ENCODE results near the gene CCDC54.
"Not testable (repeated sequence)": the region's sequence is repeated elsewhere in the genome, so short reads cannot be mapped to it uniquely, and the experiment has no call there.

The CCDC54 gene

DNA sequence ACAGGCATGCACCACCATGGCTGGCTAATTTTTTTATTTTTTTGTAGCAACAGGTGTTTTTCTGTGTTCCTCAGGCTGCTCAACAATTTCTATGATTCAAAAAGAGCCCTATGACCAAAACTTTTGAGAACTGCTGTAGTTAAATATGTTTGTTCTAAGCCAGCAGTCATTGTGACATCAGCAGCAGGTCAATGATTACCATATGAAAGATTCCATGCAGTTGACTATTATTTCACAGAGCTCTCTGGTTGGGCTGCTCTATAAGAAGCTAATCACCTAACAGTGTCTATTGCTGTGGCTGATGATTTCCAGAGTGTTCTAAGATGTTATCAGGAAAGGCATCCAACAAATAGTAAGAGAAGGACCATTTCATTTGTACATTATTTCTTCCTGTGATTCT, at the start of gene CCDC54:
Gene CCDC54 (plus strand): TSS at position 289 of the 400 bp plus-strand sequence. CDS start 149 bp downstream, outside the sequence.
- DNase-seq, result no peak

DNA sequence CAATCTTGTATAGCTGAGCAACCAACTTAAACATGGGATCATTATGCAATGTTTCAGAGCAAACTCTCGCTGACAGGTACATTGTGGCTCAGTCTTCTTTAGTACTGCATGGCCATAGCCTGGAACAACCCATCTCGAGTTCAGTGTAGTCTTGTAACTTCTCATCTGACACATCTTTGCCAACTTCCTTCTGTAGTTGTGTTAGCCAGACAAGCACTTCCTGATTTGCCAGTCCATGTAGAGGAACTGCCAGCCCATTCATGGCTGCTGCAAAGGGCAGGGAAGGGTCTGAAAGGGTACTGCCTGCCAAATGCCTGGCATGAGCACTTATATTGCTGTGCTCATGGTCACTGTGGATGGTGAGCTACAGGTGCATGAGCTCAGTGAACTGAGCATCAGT, 49.2 kb upstream of the CCDC54 start:
- DNase-seq, result no peak

DNA sequence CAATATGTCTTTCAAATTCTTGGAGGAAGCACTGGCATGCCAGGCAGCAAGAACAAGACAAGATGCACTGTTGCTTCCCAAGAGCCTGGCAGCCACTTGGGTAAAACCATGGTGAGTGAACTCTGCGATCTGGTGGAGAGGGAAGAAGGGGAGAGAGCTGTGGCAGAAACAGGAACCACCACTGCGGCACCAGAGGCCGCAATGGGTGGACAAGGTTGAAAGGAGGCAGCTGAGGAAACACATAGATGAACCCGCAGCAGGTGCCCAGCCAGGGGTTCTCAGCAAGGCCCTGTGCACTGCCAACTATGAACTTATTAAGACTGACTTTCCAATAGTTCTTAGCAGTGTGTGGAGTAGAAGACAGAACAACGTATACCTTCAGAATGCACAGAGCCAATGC, 48.2 kb upstream of the CCDC54 start:
- no peak for DNase-seq

DNA sequence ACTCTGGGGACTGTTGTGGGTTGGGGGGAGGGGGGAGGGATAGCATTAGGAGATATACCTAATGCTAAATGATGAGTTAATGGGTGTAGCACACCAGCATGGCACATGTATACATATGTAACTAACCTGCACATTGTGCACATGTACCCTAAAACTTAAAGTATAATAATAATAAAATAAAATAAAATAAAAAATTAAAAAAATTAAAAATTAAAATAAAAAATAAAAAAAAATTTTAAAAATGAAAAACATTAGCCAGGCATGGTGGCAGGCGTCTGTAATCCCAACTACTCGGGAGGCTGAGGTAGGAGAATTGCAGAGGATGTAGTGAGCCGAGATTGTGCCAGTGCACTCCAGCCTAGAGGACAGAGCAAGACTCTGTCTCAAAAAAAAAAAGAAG, 37.5 kb upstream of the CCDC54 start:
- not testable (repeated sequence) for DNase-seq

DNA sequence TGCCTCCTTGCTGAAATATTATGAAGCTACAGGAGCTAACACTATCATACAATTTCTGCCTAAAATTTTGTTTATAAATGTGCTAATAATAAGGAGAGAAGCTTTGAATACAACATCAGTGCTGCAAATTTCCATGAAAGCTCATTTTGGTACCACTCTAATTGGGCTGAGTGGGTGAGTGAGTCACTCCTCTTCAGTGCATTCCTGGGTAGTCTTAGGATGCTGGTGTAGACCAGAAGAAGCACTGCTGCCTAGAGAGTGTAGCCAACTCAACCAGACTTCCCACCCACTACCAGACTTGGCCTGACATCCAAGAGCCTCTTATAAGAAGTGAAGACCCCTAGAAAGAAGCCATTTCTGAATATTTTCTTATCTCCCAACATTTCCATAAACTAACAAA, 32.5 kb upstream of the CCDC54 start:
- DNase-seq, result no peak

DNA sequence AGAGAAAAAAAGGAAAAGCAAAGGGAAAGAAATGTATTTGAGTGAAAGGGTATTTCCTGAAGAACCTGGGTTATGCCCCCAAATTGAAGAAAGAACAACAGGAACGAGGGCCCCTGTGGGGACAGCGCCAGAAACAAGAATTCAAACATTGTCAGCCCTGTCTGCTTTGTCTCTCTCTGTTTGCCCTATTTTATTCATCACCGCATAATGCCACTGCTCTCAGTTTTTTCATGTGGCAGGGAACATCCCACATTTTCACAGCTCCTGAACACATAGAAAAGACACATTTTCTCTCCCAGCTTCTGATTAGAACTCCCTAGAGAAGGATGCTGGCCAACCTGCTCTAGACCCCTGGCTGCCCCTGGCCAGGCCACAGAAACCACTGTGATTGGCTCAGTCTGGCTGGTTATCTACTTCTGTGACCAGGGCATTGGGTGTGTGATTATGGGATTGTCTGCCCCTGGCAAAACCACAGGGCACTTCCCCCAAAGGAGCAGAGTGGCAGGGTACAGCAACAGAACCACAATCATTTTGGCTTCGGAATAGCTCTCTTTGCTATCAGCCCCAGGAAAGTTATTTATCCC, 31.3 kb upstream of the CCDC54 start:
- DNase-seq, result no peak

DNA sequence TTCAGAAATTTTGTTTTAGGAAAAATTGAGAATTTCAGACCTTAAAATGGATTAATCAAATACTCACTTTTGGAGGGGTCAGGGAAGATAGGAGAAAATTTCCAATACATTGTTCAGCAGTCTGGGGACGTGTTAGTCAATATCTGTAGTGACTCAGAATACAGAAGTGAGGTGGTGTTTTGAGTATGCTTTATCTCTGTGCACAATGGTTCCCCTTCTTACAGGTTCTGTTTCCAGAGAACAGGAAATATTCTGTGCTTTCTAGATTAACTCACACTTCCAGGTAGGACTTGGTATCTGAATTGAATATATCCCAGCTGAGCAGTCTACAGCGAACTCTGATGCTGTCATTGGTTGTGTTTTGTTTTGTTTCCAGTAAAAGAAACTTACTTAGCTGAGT, 30.7 kb upstream of the CCDC54 start:
- no peak for DNase-seq

DNA sequence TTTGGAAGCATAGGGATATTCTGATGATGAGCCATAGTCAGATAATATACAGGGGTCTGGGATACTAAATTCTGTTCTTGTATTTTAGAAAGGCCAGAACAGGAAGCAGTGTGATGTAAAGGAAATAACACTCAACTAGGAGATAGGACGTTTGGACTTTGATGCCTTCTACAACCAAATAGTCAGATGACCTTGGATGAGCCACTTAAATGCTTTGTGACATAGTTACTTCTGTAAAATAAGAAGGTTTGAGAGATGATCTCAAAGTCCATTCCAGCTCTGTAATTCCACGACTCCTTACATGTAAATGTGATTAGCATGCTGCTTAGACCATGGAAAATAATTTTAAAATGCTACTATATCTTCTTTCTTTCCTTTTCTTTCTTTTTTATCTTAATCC, 29.5 kb upstream of the CCDC54 start:
- DNase-seq, result no peak

DNA sequence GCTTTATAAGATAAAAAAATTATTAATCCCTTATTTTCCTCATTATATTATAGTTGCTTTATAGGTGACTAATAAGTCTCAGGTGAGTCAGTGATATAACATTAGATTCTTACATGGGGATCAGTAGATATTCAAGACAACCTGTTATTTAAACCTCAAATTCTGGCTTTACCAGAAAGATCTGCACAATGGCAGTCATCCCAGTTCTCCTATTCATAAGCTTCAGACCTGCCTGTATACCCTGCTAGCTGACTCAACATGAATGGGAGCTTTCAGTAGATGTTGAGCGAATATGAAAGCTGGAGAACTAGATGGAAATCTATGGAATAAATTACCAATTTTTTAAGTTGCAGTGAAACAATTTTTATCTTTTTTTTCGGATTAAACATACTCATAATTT, 20.5 kb upstream of the CCDC54 start:
- no peak for DNase-seq

DNA sequence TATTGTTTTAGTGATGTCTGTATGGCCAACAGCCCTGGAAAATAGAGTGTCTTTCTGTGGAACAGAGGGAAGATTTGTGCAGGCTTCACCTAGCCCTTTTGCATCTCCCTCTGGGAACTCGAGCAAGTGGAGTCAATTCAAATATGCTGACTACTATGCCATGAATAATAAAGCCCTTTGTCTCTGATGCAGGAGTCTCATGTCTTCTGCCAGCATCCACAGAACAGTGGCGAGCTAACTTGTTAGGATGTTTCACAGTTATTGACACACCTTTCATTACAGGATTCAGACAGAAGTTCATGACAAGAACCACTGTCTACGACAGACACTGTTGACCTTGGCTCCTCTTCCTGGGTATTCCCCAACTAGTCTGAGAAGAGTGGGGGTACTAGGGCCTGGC, 15.6 kb upstream of the CCDC54 start:
- no peak for DNase-seq

DNA sequence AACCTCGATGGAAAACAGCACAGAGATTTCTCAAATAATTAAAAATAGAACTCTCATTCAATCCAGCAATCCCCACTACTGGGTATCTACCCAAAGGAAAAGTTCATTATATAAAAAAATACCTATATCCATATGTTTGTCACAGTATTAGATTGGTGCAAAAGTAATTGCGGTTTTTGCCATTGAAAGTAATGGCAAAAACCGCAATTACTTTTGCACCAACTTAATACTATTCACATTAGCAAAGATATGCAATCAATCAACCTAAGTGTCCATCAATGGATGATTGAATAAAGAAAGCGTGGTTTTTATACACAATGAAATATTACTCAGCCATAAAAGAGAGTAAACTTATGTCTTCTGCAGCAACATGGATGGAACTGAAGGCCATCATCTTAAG, 12.2 kb upstream of the CCDC54 start:
- no peak for DNase-seq

DNA sequence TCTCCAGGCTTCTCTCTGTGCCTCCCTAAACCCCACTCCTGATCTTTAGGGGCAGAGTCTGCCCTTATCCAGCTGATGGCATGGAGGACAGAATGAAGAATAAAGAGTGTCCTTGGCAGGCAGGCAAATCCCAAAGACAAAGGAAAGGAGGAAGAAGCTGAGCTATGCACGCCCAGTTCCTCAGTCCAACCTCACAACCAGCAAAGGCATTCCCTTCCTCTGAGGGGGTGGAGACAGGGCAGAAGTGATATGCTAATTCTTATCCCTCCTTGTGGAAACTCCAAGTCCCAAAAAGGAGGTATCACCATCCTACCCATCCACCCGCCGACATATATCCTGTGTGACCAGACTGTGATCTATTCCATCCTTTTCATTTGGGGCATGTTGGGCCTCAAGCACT, 10.5 kb upstream of the CCDC54 start:
- DNase-seq, result no peak

DNA sequence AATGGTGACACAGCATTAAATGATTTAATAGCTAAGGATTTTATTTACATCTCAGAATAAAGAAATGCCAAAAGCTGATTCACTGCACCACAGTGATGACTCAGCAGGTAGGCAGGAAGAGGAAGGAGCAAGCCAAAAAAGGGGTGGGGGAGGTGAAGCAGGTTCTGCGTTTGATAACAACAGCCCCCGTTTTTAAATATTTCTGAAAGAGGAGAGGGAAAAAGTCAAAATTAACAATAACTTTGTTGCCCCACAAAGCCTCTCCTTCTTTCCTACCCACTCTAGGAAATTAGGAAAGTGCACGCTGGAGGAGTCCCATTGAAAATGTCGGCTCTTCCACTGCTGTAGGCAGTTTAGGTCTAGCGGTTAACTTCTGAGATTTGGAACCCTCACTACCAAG, 9.9 kb upstream of the CCDC54 start:
- DNase-seq, result no peak

DNA sequence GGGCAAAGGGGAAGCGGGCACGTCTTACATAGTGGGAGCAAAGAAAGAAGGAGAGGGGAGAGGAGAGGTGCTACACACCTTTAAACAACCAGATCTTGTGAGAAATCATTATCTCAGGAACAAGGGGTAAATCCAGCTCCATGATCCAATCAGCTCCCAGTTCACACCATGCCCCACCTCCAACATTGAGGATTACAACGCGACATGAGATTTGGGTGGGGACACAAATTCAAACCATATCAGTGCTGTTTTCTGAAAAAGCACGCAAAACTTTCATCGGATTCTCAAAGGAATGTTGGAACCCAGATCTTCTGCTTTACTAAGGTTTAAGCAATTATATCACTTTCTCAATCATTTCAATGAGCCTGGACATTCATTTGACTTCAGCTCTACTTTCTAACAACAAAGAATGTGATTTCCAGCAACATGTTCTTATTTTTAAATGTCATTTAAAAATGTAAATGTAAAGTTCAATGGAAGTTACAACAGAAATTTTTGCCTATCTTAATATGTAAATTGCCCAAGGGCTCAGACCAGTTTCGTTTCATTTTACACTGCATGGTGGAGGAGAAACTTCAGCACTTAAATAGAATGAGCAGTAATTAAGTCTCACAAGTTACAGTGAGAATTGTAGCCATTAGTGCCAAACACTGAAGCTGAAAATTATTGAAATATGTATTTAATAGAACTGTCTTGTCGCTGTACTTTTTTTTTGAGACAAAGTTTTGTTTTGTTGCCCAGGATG, 8.4 kb upstream of the CCDC54 start:
- DNase-seq, result no peak

DNA sequence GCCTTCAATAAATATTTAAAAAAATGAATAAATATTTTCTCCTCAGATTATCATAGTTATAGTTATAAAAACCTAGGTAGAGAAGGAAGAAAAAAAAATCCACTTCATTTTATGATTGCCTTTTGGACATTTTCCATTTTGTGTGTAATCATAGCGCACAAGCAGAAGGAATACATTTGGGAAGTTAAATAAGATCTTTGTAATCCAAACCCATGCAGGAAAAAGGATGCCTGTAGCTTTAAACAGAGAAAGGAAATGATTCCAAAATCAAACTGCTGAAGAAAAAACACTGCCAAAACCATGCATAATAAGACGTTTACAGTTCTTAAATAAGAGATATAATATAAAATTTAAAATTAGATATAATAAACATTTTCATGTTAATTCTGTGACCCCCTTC, 7.4 kb upstream of the CCDC54 start:
- no peak for DNase-seq

DNA sequence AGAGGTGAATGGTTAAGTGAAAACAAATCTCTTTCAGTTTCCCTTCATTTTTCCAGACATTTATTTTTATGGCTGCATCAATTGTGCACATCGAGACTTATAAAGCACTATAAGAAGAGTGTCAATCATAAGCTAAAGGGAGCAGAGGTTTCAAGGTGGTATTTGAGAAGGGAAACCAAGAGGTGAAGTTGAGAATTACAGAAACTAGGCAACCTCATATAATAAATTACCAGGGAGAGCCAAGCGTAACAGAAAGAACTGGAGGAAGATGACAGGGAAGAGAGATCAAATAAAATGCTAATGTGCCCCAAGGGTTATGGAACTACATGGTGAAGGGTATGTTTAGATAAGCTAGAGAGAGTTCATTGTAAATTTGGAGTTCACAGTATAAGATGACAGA, 6.3 kb upstream of the CCDC54 start:
- DNase-seq, result no peak

DNA sequence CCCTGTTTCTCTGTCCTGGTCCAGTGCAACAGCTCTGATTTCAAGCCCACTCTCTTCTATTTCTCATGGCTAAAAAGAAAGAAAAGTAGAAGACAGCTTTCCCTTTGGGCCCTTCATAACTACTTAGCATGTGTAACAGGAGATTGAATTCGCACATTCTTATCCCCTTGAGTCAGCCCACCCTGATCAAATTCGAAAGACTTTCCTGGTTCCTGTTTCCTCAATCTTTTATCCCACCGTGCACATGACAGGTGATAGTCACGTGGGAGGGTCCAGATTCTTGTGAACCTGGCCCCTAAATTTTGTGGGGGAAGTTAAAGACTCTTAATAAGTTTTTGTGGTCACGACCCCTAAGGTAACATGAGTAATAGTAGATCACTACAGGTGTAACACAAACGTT, 4.7 kb upstream of the CCDC54 start:
- no peak for DNase-seq

DNA sequence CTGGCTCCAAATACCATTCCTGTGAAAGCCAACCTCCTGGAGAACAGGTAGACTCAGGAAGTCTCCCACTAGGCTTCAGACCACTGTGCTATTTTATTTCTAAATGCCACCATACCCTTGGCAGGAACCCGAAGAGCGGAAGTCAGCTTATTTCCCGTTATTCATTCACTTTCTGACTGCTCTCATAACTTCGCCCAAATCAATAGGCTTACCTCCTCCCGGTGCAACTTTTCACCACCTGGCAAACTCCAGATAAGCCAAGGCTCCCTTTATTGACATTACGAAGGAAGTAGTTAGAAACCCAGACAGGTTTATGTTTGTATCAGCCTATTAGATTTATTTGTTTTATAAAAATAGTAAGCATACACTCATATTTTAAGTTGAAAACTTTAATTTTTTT, 3.3 kb upstream of the CCDC54 start:
- no peak for DNase-seq

DNA sequence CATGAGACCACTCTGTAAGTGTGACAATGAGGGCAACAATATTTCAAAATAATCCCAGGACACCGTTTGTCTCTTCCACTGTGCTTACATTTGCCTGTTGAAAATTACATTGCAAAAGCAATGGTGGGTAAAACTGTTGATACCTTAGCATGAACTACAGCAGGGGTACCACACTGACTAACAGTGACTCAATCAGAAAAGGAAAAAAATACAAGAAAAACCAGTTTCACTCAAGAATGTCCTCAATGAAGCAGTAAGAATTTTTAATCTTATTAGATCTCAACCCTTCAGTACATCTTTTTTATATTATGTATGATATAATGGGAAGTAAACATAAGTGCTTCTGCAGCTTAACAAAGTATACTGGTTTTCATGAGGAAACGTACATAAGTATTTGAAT, 1.6 kb upstream of the CCDC54 start:
- DNase-seq, result no peak

DNA sequence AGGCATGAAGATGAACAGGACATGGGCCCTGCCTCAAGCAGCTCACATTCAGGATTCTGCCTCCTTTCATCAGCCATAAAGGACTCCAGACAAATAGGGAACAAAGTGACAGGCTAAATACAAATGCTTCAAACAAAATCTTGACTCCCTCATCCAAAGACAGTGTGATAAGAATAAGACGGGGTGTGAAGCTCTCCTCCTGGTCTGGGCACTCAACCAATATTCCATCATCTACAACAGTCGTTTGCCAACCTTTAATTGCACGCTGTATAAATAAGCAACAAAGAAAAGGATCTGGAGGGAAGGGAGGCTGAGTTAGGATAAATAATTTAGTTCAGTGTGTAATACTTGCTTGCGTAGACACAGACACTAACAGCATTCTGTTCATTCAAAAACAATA, 5.4 kb downstream of the CCDC54 start:
- DNase-seq, result peak; percentile 39 to 63

DNA sequence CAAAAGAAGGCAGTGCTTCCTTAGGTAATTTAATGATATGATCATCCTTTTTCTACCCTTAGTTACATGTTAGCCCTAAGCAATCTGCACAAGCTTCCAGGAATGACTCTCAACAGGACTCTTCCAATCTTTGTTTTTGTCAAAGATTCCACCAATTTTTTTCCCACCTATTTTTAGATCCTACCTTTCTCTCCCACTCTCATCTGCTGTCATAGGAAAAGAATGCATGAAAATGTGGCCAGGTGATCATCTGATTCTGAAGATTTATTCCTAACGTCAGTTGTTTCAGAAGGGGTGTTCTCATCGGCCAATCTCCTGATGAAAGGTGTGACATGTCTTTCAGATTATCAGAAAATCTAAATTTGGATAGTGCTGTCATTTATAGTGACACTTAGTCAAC, 7.2 kb downstream of the CCDC54 start:
- DNase-seq, result no peak

DNA sequence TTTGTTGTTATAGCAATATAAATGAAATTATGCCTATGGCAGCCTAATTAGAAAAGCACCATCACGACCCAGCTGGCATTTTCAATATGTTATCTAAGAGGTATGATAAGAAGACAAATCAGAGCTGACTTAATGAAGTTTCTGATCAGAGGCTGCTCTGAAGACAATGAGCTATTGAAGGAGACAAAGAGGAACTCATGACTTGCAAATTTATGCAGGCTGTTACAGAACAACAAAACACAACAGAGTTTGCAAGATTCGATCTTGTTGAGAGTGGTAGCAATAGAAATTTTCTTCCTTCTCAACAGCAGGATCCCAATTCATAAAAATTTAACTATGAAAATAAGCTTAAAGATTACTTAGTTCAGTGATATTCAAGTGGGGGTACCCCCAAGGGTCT, 7.7 kb downstream of the CCDC54 start:
- no peak for DNase-seq

DNA sequence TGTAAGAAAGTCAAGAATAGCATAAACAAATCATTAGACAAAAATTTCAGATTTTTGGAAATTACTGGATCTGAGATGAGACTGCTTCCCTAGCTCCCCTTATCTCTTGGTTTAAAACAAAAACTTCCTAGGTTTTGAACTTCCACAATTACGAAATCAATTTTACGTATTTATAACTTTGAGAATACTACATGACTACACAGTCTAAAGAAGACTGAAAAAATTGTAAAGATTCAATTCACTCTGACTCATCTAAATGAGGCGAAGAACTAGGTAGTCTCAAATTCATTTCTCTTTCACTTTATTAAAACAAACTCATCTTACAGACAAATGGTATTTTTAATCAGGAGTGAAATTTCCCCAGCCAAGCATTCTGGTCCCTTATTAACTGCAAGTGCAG, 10.3 kb downstream of the CCDC54 start:
- DNase-seq, result no peak

DNA sequence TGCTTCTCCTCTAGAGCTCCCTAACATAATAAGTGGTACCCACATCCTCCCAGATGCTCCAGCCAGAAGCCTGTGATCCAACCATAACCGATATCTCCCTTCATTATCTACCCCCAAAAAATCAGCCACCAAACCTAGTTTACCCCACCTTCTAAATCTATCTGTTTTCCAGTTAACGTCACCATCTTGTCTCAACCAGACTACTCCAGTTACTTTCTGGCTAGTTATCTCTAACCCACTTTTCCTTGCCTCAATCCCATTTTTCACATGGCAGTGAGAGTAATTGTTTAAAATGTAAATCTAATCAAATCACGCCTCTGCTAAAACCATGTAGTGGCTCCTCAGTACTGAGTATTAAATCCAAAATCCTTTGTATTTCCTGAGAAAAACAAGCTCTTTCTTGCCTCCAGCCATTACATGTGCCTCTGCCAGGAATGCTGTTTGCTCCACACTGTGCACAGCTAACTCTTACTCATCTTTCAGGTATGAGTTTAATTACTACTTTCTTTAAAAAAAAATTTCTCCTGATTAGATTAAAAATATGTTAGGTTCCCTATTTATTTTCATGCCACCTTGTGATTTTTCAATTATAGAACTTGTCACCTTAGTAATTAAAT, 15.4 kb downstream of the CCDC54 start:
- no peak for DNase-seq

DNA sequence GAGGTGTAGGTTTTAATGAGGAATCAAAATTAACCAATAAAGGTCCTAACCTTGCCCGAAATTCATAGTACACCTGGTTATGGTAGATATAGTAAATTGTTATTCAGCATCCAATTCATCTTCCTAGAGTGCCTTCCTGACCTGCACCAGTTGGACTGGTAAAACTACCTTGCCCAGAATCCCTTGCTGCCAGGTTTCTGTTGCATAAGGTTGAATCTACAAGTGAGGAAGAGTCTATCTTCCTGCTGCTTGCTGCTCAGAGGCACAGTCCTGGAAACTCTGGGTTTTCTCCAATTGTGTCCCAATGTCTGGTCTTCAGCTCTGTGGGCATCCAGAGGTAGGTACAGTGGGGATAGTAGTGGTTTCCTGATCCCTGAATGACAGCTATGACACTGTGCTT, 17.3 kb downstream of the CCDC54 start:
- no peak for DNase-seq

Measured in NCI-H446 (cell line).